MCF 10A (cell line): ENCODE measurements around the gene RERE. TPM values are rescaled to one million over a fixed set of nuclear protein-coding genes. Genes with fewer than 3 reads are reported as not detected.

Experiments used
- BruUV-seq: library from RNA; stranded (reverse); fragments of 400-500 nt; replicated peaks from 2 replicates; lab custom pipeline; 2021; lab: Mats Ljungman, UMichigan
- CTCF ChIA-PET: fragments of 300-600 bp; sonication (Branson Sonifier 250); formaldehyde crosslinking; extraction: SDS; loops from one replicate; lab custom pipeline; 2021; ENCODE audit warnings: antibody characterized with exemption, inconsistent platforms; lab: Yijun Ruan, JAX
- POLR2A ChIA-PET: fragments of 300-600, 350-650 bp; sonication (Branson Sonifier 250); formaldehyde crosslinking; extraction: SDS; loops from one replicate; lab custom pipeline; 2020; ENCODE audit warnings: antibody characterized with exemption, inconsistent platforms; lab: Yijun Ruan, JAX
- DNase-seq: peaks from one replicate; pipeline ENCODE4 v3.0.0-alpha.2; 2018; ENCODE audit not compliant: unreplicated experiment
- H3K27ac Mint-ChIP-seq: one replicate; pipeline ENCODE4 v1.8.0; 2022; ENCODE audit warnings: mild to moderate bottlenecking, low read depth, mixed read lengths; ENCODE audit not compliant: unreplicated experiment
- H3K27me3 Mint-ChIP-seq: one replicate; pipeline ENCODE4 v1.8.0; 2022; ENCODE audit warnings: mixed read lengths; ENCODE audit not compliant: insufficient read depth, unreplicated experiment
- H3K36me3 Mint-ChIP-seq: one replicate; pipeline ENCODE4 v1.8.0; 2022; ENCODE audit warnings: mild to moderate bottlenecking, moderate library complexity, mixed read lengths; ENCODE audit not compliant: insufficient read depth, unreplicated experiment
- H3K4me1 Mint-ChIP-seq: one replicate; pipeline ENCODE4 v1.8.0; 2022; ENCODE audit warnings: mixed read lengths; ENCODE audit not compliant: insufficient read depth, unreplicated experiment
- H3K4me3 Mint-ChIP-seq: one replicate; pipeline ENCODE4 v1.8.0; 2022; ENCODE audit warnings: mild to moderate bottlenecking, moderate library complexity, mixed read lengths; ENCODE audit not compliant: unreplicated experiment
- H3K9me3 Mint-ChIP-seq: one replicate; pipeline ENCODE4 v1.8.0; 2022; ENCODE audit warnings: mixed read lengths; ENCODE audit not compliant: unreplicated experiment
- intact Hi-C: fragments of 100-400 bp; cut with micrococcal nuclease; formaldehyde crosslinking; loops from 2 replicates; pipeline ENCODE4 v1.14.1; 2022
- total RNA-seq: library from RNA; stranded (reverse); gene quantifications from 2 replicates; pipeline ENCODE4 v1.2.3, GENCODE V29; 2022
- TF ChIP-seq, protein P1 (sequence below): fragments of 200-600 bp; IDR thresholded peaks from one replicate; pipeline ENCODE4 v1.8.0; 2022; ENCODE audit warnings: antibody characterized with exemption, mild to moderate bottlenecking; ENCODE audit not compliant: unreplicated experiment

RERE gene
- total RNA-seq, 1 experiment from 2014 or later: 48.4 TPM

DNA sequence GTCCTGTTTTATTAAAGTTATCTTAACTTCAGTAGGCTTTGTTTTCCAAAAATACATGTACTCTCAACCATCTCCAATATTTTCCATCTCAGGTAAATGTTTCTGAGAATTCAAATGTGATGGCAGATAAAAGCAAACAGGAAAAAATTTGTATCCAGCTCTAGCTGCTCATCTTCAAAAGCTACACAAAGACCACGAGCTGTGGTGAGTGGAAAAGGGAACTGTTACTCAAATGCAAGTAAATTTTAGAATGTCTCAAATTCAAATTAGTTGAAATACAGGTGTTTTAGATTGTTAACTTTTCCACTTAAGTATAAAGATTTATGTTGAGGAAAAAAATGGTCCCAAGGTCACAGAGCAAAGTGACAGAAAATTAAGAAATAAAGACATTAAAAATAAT lies 283.5 kb downstream of the RERE start:
- Mint-ChIP-seq H3K4me1 (peaks cover 8% of the 10 kb centered on the region), H3K27ac (no peak overlapping the region), H3K27me3 (no peaks in the 10 kb centered on the region), H3K4me3 (no peak overlapping the region), H3K36me3 (no peaks in the 10 kb centered on the region), H3K9me3 (no peaks in the 10 kb centered on the region)
- BruUV-seq: no TSS peak
- CTCF ChIA-PET: no interaction called here
- TF ChIP-seq, protein P1, sequence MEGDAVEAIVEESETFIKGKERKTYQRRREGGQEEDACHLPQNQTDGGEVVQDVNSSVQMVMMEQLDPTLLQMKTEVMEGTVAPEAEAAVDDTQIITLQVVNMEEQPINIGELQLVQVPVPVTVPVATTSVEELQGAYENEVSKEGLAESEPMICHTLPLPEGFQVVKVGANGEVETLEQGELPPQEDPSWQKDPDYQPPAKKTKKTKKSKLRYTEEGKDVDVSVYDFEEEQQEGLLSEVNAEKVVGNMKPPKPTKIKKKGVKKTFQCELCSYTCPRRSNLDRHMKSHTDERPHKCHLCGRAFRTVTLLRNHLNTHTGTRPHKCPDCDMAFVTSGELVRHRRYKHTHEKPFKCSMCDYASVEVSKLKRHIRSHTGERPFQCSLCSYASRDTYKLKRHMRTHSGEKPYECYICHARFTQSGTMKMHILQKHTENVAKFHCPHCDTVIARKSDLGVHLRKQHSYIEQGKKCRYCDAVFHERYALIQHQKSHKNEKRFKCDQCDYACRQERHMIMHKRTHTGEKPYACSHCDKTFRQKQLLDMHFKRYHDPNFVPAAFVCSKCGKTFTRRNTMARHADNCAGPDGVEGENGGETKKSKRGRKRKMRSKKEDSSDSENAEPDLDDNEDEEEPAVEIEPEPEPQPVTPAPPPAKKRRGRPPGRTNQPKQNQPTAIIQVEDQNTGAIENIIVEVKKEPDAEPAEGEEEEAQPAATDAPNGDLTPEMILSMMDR: no peak
- DNase-seq: no peak
- intact Hi-C loops: no loop called here
- POLR2A ChIA-PET: no interaction called here

DNA sequence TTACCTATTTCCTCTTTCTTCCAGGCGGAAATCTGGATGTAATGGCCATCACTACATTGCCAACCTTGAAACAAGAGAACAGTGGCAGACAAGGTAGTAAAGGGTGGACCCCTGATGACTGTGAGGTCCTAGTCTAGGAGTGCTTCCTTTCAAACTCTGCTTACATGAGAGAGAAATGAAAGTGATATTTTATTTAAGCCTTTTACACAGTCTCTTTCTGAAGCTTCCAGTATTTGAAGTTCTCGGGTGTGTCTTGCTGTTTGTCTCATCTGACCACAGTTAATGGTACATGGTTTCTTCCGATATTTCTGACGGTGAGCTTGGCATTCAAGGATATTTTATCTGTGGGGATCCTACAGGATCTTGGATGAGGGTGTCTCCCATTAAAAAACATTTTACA lies 284.3 kb downstream of the RERE start:
- BruUV-seq: no TSS peak
- TF ChIP-seq, protein P1: no peak

DNA sequence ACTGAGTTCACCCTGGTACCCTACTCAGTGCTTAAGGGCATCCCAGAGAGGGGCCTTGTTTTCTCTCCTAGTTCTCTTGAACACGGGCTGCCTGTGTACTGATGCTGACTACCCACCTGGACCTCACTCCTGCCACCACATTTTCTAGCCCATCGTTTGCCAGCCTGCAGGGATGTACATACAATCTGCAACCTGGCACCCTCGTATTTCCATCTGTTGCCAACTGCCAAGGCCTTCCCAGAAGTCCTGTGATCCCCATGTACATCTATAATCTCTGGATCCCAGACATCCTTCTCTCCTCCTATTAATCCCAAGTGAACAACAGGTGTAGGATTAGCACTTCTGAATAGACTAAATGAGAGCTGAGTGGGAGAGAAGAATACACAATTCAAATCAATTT lies 287.5 kb downstream of the RERE start:
- CTCF ChIA-PET: no interaction called here
- H3K27me3 Mint-ChIP-seq: no peaks in the 10 kb centered on the region
- TF ChIP-seq, protein P1: no peak
- no peak for DNase-seq
- H3K9me3 Mint-ChIP-seq: no peaks in the 10 kb centered on the region
- H3K27ac Mint-ChIP-seq: peak overlapping the region; percentile 57
- H3K36me3 Mint-ChIP-seq: no peaks in the 10 kb centered on the region
- H3K4me1 Mint-ChIP-seq: no peaks in the 10 kb centered on the region
- H3K4me3 Mint-ChIP-seq: no peak overlapping the region
- POLR2A ChIA-PET: interaction anchor here (0.6 to 0.8 kb wide), 2 partner anchors 9 to 10 kb away, joined by 3 read pairs; no protein-coding TSS in a partner anchor
- BruUV-seq: no TSS peak
- intact Hi-C loops: no loop called here

More for the DNA sequence above, 284.3 kb downstream of the RERE start:
- Mint-ChIP-seq H3K4me3 (no peak overlapping the region), H3K4me1 (peaks cover 1% of the 10 kb centered on the region), H3K9me3 (no peaks in the 10 kb centered on the region), H3K27ac (no peak overlapping the region), H3K36me3 (no peaks in the 10 kb centered on the region), H3K27me3 (no peaks in the 10 kb centered on the region)
- intact Hi-C loops: no loop called here
- POLR2A ChIA-PET: interaction anchor here (1.2 to 1.6 kb wide), 2 partner anchors 8 to 11 kb away, joined by 3 to 9 read pairs; no protein-coding TSS in a partner anchor
- CTCF ChIA-PET: interaction anchor here (0.6 kb wide), 1 partner anchor 115 kb away, joined by 4 read pairs; no protein-coding TSS in a partner anchor
- no peak for DNase-seq

DNA sequence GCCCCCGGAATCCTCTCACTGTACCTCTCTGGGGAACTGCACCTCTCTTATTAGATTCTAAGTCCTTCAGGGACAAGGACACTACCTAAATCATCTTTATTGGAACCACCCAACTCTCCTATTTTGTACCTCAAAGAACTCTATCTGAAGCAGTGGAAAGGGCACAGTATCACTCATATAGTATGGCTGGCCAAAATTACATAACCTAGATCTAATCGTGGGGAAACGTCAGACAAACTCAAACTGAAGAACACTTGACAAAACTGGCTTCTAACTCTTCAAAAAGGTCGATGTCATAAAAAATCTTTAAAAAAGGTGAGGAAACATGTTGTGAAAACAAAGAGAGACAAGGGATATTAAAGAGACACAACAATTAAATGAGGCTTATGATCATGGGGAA lies 289.5 kb downstream of the RERE start:
- Mint-ChIP-seq H3K36me3 (peaks cover 6% of the 10 kb centered on the region), H3K27ac (peak overlapping the region; percentile 61), H3K4me3 (no peak overlapping the region), H3K27me3 (no peaks in the 10 kb centered on the region), H3K9me3 (no peaks in the 10 kb centered on the region), H3K4me1 (peaks cover 18% of the 10 kb centered on the region)
- ChIA-PET POLR2A (no interaction called here), CTCF (no interaction called here)
- intact Hi-C loops: no loop called here
- no TSS peak for BruUV-seq
- TF ChIP-seq, protein P1: no peak
- DNase-seq: no peak
